GM12875 (cell line): ENCODE data around the gene C1QTNF7.

Source experiments
- H3K4me3 ChIP-seq: one replicate; pipeline ENCODE4 v1.5.1; 2011; ENCODE audit warnings: low read depth, low read length, control low read depth
- CTCF ChIP-seq: IDR thresholded peaks from 2 replicates; pipeline ENCODE4 v1.5.1; 2011; ENCODE audit warnings: low read depth, mild to moderate bottlenecking, control low read depth, inconsistent platforms, low read length, moderate library complexity, borderline replicate concordance; ENCODE audit not compliant: insufficient read depth

C1QTNF7 gene

GRCh38 chr4:15443371-15444160 lies 15.7 kb downstream of the C1QTNF7 start:
- no peak for TF ChIP-seq CTCF
- no peak overlapping the region for H3K4me3 ChIP-seq

GRCh38 chr4:15444276-15444675 lies 16.4 kb downstream of the C1QTNF7 start:
- TF ChIP-seq CTCF = no peak
- no peak overlapping the region for H3K4me3 ChIP-seq

GRCh38 chr4:15444879-15445547 lies 17.2 kb downstream of the C1QTNF7 start:
- TF ChIP-seq CTCF = no peak
- H3K4me3 ChIP-seq = no peak overlapping the region

GRCh38 chr4:15451181-15451865 lies 23.5 kb downstream of the C1QTNF7 start:
- TF ChIP-seq CTCF = no peak
- H3K4me3 ChIP-seq = no peak overlapping the region

- no peak overlapping the region for H3K4me3 ChIP-seq
- TF ChIP-seq CTCF = no peak
Measured at GRCh38 chr4:15451866-15452765, 24.3 kb downstream of the C1QTNF7 start.

GRCh38 chr4:15455290-15455689 lies 27.5 kb downstream of the C1QTNF7 start:
- H3K4me3 ChIP-seq = no peak overlapping the region
- no peak for TF ChIP-seq CTCF
